Measurements from ENCODE around the gene PID1. TPM values are rescaled to one million over a fixed set of nuclear protein-coding genes. Genes with fewer than 3 reads are reported as not detected.

Gene PID1
- total RNA-seq, 1 donor from 2014 or later = 15.4 TPM

- DNase-seq = no peak
These were observed 107.2 kb downstream of the PID1 start for GRCh38 chr2:229163893-229164292.

- no peak for DNase-seq
These were observed 109.1 kb downstream of the PID1 start for GRCh38 chr2:229162015-229162414.

GRCh38 chr2:229160984-229161383 is 110.1 kb downstream of the PID1 start:
- DNase-seq = no peak

- no peak for DNase-seq
These were observed 110.9 kb downstream of the PID1 start for GRCh38 chr2:229160180-229160579.

- DNase-seq = no peak
These were observed 111.7 kb downstream of the PID1 start for GRCh38 chr2:229159405-229159804.

- no peak for DNase-seq
These were observed 116.7 kb downstream of the PID1 start for GRCh38 chr2:229154381-229154780.

- DNase-seq = no peak
These were observed 117.1 kb downstream of the PID1 start for GRCh38 chr2:229153951-229154350.

GRCh38 chr2:229153267-229153666 is 117.8 kb downstream of the PID1 start:
- no peak for DNase-seq

GRCh38 chr2:229152674-229153073 is 118.4 kb downstream of the PID1 start:
- DNase-seq = no peak

GRCh38 chr2:229150317-229150716 is 120.8 kb downstream of the PID1 start:
- DNase-seq = no peak

- peak; percentile 17 for DNase-seq
These were observed 129.6 kb downstream of the PID1 start for GRCh38 chr2:229141424-229142025.

- DNase-seq = no peak
These were observed 133.4 kb downstream of the PID1 start for GRCh38 chr2:229137639-229138038.

- no peak for DNase-seq
These were observed 134.0 kb downstream of the PID1 start for GRCh38 chr2:229137066-229137465.

- DNase-seq = peak; percentile 69
These were observed 137.8 kb downstream of the PID1 start for GRCh38 chr2:229133155-229133772.

GRCh38 chr2:229132236-229132635 is 138.9 kb downstream of the PID1 start:
- no peak for DNase-seq

- peak; percentile 27 for DNase-seq
These were observed 140.6 kb downstream of the PID1 start for GRCh38 chr2:229130522-229130921.

- DNase-seq = peak; percentile 40
These were observed 141.2 kb downstream of the PID1 start for GRCh38 chr2:229129738-229130371.

- DNase-seq = no peak
These were observed 143.6 kb downstream of the PID1 start for GRCh38 chr2:229127471-229127870.

GRCh38 chr2:229126066-229126465 is 145.0 kb downstream of the PID1 start:
- DNase-seq = peak; percentile 30

- no peak for DNase-seq
These were observed 147.0 kb downstream of the PID1 start for GRCh38 chr2:229124136-229124535.

GRCh38 chr2:229118927-229119326 is 152.2 kb downstream of the PID1 start:
- no peak for DNase-seq

- DNase-seq = no peak
These were observed 152.8 kb downstream of the PID1 start for GRCh38 chr2:229118336-229118735.

- no peak for DNase-seq
These were observed 159.3 kb downstream of the PID1 start for GRCh38 chr2:229111744-229112143.

- DNase-seq = peak; percentile 42
These were observed 161.9 kb downstream of the PID1 start for GRCh38 chr2:229109195-229109594.
